ENCODE results near the gene BIK. TPM values are rescaled to one million over a fixed set of nuclear protein-coding genes. Genes with fewer than 3 reads are reported as not detected.

BIK gene
- total and polyA plus RNA-seq, 2 experiments from 2014 or later = 9.6 to 9.8 TPM

DNA sequence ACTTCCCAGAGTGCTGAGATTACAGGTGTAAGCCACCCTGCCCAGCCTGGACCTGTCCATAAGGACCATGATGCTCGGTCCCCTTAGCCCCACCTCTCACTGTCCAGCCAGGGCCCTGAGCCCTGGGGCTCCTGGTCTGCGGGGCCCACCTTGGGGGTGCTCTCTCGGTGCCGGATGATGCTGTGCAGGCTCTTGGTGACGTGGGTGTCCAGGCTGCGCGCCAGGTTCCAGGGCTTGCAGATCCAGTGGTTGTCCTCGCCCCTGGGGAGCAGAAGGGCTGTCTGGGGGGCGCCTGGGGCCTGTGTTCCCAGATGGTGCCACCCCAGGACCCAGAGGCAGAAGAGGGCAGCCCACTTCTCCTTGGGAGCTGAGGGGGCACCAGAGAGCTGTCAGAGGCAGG, 63.0 kb downstream of the BIK start:
- Histone ChIP-seq H2AFZ (no peak overlapping the region), H3K4me2 (no peak overlapping the region), H3K9me2 (ENCODE audit: insufficient read depth) (no peaks in the 10 kb centered on the region), H3K27ac (ENCODE audit: low read depth) (no peak overlapping the region), H3K27me3 (ENCODE audit: insufficient read depth) (no peaks in the 10 kb centered on the region), H3F3A (replicated peaks; ENCODE audit: low read depth) (no peaks in the 10 kb centered on the region), H3K36me3 (ENCODE audit: insufficient read depth) (peaks cover 13% of the 10 kb centered on the region; the same call in 1 of the 2 replicates), H3K4me1 (ENCODE audit: insufficient read depth) (no peaks in the 10 kb centered on the region), H3K79me2 (replicated peaks; ENCODE audit: insufficient read depth) (no peaks in the 10 kb centered on the region), H4K20me1 (replicated peaks; ENCODE audit: insufficient read depth) (no peaks in the 10 kb centered on the region), H3K4me3 (no peak overlapping the region)
- H3K4me1 Mint-ChIP-seq = no peaks in the 10 kb centered on the region
- DNase-seq (ENCODE audit: low spot score) (no peak), ATAC-seq (no peak)
- H3K36me3 Mint-ChIP-seq (ENCODE audit: low read depth) = peaks cover 74% of the 10 kb centered on the region
- no peaks in the 10 kb centered on the region; the same call in 2 of the 3 replicates for H3K9me3 Mint-ChIP-seq
- peaks cover 6% of the 10 kb centered on the region for H3K27me3 Mint-ChIP-seq (ENCODE audit: insufficient read depth, low read depth, poor library complexity)
- H3K27ac Mint-ChIP-seq = no peak overlapping the region
- H3K4me3 Mint-ChIP-seq = no peak overlapping the region
- TF ChIP-seq ZNF462 (CRISPR knock-in tag; IDR thresholded peaks at IDR 0.05) = no peak
- no peak for TF ChIP-seq JUNB (IDR thresholded peaks at IDR 0.05; ENCODE audit: unreplicated experiment)

DNA sequence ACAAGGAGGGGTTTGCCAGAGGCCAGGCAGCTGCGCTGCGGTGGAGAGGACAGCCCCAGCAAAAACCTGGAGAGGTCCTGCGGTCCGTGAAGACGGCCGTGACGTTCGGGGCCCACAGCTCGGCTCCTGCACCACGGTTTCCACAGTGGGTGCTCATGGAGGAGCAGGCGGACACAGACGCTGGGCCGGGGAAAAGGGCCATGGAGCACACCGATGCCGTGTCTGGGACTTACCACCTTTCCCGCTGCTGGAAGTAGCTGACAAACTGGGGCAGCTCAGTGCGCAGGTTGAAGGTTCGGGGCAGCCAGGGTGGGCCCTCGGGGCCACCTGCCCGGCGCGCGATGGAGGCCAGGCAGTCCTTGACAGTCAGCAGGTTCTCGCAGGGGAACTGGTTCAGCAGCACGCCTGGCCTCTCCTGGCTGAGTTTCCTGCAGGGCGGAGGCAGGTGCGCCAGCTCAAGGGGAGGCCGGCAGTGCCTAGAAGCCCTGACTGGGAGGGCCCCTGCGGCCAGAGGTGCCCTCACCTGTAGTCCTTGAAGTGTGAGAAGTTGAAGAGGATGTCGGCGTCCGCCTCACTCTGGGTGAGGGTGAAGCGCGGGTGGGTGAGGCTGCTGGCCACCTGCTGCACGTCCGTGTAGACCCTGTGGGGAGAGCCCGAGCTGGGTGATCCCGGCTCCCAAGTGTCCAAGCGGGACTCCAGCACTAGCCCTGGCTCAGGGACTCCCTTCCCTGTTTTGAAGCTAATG, 63.6 kb downstream of the BIK start:
- no peak overlapping the region for H3K27ac ChIP-seq (ENCODE audit: low read depth)
- ATAC-seq (no peak), DNase-seq (ENCODE audit: low spot score) (no peak)
- Mint-ChIP-seq H3K36me3 (ENCODE audit: low read depth) (peaks cover 76% of the 10 kb centered on the region), H3K27ac (no peak overlapping the region), H3K9me3 (no peaks in the 10 kb centered on the region; the same call in 2 of the 3 replicates), H3K4me3 (no peak overlapping the region), H3K27me3 (ENCODE audit: insufficient read depth, low read depth, poor library complexity) (peaks cover 8% of the 10 kb centered on the region), H3K4me1 (no peaks in the 10 kb centered on the region)
- no peaks in the 10 kb centered on the region for H3K79me2 ChIP-seq (replicated peaks; ENCODE audit: insufficient read depth)
- peaks cover 13% of the 10 kb centered on the region; the same call in 1 of the 2 replicates for H3K36me3 ChIP-seq (ENCODE audit: insufficient read depth)
- no peak overlapping the region for H3K4me2 ChIP-seq
- no peak overlapping the region for H3K4me3 ChIP-seq
- no peaks in the 10 kb centered on the region for H3K9me2 ChIP-seq (ENCODE audit: insufficient read depth)
- TF ChIP-seq JUNB (IDR thresholded peaks at IDR 0.05; ENCODE audit: unreplicated experiment) (no peak), REST (IDR thresholded peaks at IDR 0.05; ENCODE audit: unreplicated experiment) (no peak), ZNF114 (CRISPR knock-in tag; IDR thresholded peaks at IDR 0.05) (no peak), EZH2phosphoT487 (IDR thresholded peaks at IDR 0.05; ENCODE audit: unreplicated experiment) (no peak)
- H3K4me1 ChIP-seq (ENCODE audit: insufficient read depth) = no peaks in the 10 kb centered on the region
- H3K27me3 ChIP-seq (ENCODE audit: insufficient read depth) = no peaks in the 10 kb centered on the region
- no peak overlapping the region for H2AFZ ChIP-seq
- no peaks in the 10 kb centered on the region for H3F3A ChIP-seq (replicated peaks; ENCODE audit: low read depth)
- H4K20me1 ChIP-seq (replicated peaks; ENCODE audit: insufficient read depth) = no peaks in the 10 kb centered on the region
